Vagina (tissue), 2 donors: ENCODE data around the gene ADAM17. TPM values are rescaled to one million over a fixed set of nuclear protein-coding genes. Genes with fewer than 3 reads are reported as not detected.

Source experiments
- DNase-seq, 2 donors: peaks; one replicate each; pipeline ENCODE4 v3.0.0-alpha.2; 2017; ENCODE audit errors: extremely low spot score in 2 of 2
- H3K27ac ChIP-seq: fragments of 200-600 bp; sonication (generic); one replicate; pipeline ENCODE4 v1.5.1; 2019
- H3K27me3 ChIP-seq: fragments of 200-600 bp; sonication (generic); one replicate; pipeline ENCODE4 v1.5.1; 2019
- H3K36me3 ChIP-seq, 2 donors: fragments of 200-600 bp; sonication (generic); one replicate each; pipeline ENCODE4 v1.5.1; 2017 to 2019
- H3K4me1 ChIP-seq: fragments of 200-600 bp; sonication (generic); one replicate; pipeline ENCODE4 v1.5.1; 2019
- H3K4me3 ChIP-seq, 2 donors: fragments of 200-600 bp; sonication (generic); 1 replicate in 1 of 2; 2 replicates in 1 of 2; pipeline ENCODE4 v1.5.1; 2016 to 2019
- H3K9me3 ChIP-seq: fragments of 200-600 bp; sonication (generic); one replicate; pipeline ENCODE4 v1.5.1; 2019
- CTCF ChIP-seq, 3 experiments: fragments of 450-650 bp in 2 of 3; fragments of 200-600 bp in 1 of 3; sonication (generic) in 1 of 3; IDR thresholded peaks; one replicate each; pipeline ENCODE4 v1.5.1; 2017 to 2019; ENCODE audit warnings: antibody characterized with exemption in 3 of 3, mild to moderate bottlenecking in 2 of 3, moderate library complexity in 2 of 3
- POLR2A ChIP-seq, 2 donors: fragments of 450-650 bp; IDR thresholded peaks; one replicate each; pipeline ENCODE4 v1.6.1; 2017; ENCODE audit warnings: antibody characterized with exemption in 2 of 2, mild to moderate bottlenecking in 2 of 2, moderate library complexity in 2 of 2
- POLR2AphosphoS5 ChIP-seq, 2 donors: sonication (generic); formaldehyde crosslinking; IDR thresholded peaks; one replicate each; pipeline ENCODE4 v1.9.0; 2017; ENCODE audit warnings: antibody characterized with exemption in 2 of 2, mild to moderate bottlenecking in 2 of 2, low read depth in 1 of 2; ENCODE audit not compliant: insufficient read depth in 1 of 2
- intact Hi-C: fragments of 100-400 bp; cut with DNase I; formaldehyde crosslinking; loops from one replicate; pipeline ENCODE4 v1.15.1; 2023
- total RNA-seq: library from RNA; depleted of rRNA; stranded (reverse); fragments of >200 nt; gene quantifications from one replicate; pipeline ENCODE4 v1.2.3, GENCODE V29; 2016

The ADAM17 gene
- total RNA-seq, 1 donor from 2014 or later: 33.4 TPM

- Histone ChIP-seq H3K9me3 (no peaks in the 10 kb centered on the region), H3K27me3 (no peaks in the 10 kb centered on the region), H3K27ac (no peak overlapping the region), H3K36me3 (peaks cover 0 to 5% of the 10 kb centered on the region in 2 donors), H3K4me1 (peaks cover 11% of the 10 kb centered on the region), H3K4me3 (no peak overlapping the region)
- TF ChIP-seq CTCF (IDR thresholded peaks at IDR 0.05) (no peak), POLR2A (IDR thresholded peaks at IDR 0.05) (no peak), POLR2AphosphoS5 (IDR thresholded peaks at IDR 0.05; ENCODE audit: insufficient read depth in 1 of 2, low read depth in 1 of 2) (no peak)
- DNase-seq: no peak
- intact Hi-C loops: no loop called here
Measured at GRCh38 chr2:9578467-9579235, 23.0 kb upstream of the ADAM17 start.

GRCh38 chr2:9574331-9574730, 18.7 kb upstream of the ADAM17 start:
- Histone ChIP-seq H3K4me3 (no peak overlapping the region), H3K9me3 (no peaks in the 10 kb centered on the region), H3K27ac (no peak overlapping the region), H3K36me3 (no peaks in the 10 kb centered on the region), H3K4me1 (peaks cover 11% of the 10 kb centered on the region), H3K27me3 (no peaks in the 10 kb centered on the region)
- DNase-seq: no peak
- TF ChIP-seq POLR2A (IDR thresholded peaks at IDR 0.05): no peak
- no peak for TF ChIP-seq CTCF (IDR thresholded peaks at IDR 0.05)
- TF ChIP-seq POLR2AphosphoS5 (IDR thresholded peaks at IDR 0.05; ENCODE audit: insufficient read depth in 1 of 2, low read depth in 1 of 2): no peak
- intact Hi-C loops: no loop called here

GRCh38 chr2:9573840-9574239, 18.2 kb upstream of the ADAM17 start:
- Histone ChIP-seq H3K27me3 (no peaks in the 10 kb centered on the region), H3K4me1 (peaks cover 8% of the 10 kb centered on the region), H3K36me3 (no peaks in the 10 kb centered on the region), H3K27ac (no peak overlapping the region), H3K4me3 (no peak overlapping the region), H3K9me3 (no peaks in the 10 kb centered on the region)
- no peak for DNase-seq
- intact Hi-C loops: no loop called here
- no peak for TF ChIP-seq POLR2A (IDR thresholded peaks at IDR 0.05)
- no peak for TF ChIP-seq POLR2AphosphoS5 (IDR thresholded peaks at IDR 0.05; ENCODE audit: insufficient read depth in 1 of 2, low read depth in 1 of 2)
- TF ChIP-seq CTCF (IDR thresholded peaks at IDR 0.05): no peak

- TF ChIP-seq POLR2AphosphoS5 (IDR thresholded peaks at IDR 0.05; ENCODE audit: insufficient read depth in 1 of 2, low read depth in 1 of 2) (no peak), POLR2A (IDR thresholded peaks at IDR 0.05) (no peak), CTCF (IDR thresholded peaks at IDR 0.05) (no peak)
- H3K27me3 ChIP-seq: no peaks in the 10 kb centered on the region
- H3K4me3 ChIP-seq: no peak overlapping the region
- no peaks in the 10 kb centered on the region for H3K36me3 ChIP-seq
- H3K27ac ChIP-seq: no peak overlapping the region
- intact Hi-C loops: no loop called here
- no peaks in the 10 kb centered on the region for H3K9me3 ChIP-seq
- no peak for DNase-seq
- peaks cover 2% of the 10 kb centered on the region for H3K4me1 ChIP-seq
Measured at GRCh38 chr2:9573013-9573720, 17.5 kb upstream of the ADAM17 start.
